Germinal center (tissue), 1 donor: ENCODE measurements around the gene MUCL3.
A peak's percentile ranks its signal among the peaks of the same experiment; 100 is the strongest.
"Not testable (repeated sequence)": the region's sequence is repeated elsewhere in the genome, so short reads cannot be mapped to it uniquely, and the experiment has no call there.

Source experiments
- DNase-seq: peaks from one replicate; pipeline ENCODE4 v3.0.0; 2012; ENCODE audit warnings: mixed read lengths, low spot score

MUCL3 gene

DNA sequence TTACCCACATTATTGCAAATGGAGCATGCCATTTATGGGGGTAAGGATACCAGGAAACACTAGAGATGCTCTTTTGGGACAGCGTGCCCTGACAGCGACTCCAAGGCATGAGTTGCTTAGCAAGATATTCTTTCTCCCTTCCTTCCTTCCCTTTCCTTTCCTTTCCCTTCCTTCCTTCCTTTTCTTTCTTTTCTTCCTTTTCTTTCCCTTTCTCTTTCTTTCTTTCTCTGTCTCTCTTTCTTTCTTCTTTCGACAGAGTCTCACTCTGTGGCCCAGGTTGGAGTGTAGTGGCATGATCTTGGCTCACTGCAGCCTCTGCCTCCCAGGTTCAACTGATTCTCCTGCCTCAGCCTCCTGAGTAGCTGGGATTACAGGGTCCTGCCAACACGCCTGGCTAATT is 3.3 kb downstream of the MUCL3 start:
- DNase-seq, result no peak

DNA sequence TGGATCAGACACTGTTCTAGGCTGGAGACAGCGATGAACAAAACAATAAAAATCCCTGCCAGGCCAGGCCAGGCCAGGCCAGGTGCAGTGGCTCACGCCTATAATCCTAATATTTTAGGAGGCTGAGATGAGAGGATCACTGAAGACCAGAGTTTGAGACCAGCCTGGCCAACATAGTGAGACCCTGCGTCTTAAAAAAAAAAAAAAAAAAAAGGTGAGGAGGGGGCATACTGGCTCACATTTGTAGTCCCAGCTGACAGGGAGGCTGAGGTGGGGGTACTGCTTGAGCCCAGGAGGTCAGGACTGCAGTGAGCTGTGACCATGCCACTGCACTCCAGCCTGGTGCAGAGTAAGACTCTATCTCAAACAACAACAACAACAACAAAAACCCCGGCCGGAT is 4.5 kb downstream of the MUCL3 start:
- DNase-seq, result no peak

DNA sequence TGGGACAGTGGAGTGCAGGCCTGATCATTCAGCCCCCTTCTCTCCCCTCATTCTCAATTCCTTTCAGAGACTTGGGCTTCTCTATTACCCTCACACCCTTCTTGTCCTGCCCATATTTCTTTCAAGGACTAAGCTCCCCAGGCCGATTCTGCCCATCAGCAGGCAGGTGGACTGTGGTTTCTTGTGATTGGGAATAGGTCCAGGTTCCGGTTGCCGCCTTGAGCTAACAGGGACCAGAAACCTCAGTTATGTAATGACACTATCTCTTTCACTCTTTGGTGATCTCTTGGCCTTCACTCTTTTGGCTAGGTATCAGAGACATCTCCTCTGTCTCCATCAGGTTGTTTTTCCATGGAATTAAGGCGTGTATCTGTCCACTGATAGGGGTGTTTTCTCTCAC is 6.5 kb downstream of the MUCL3 start:
- DNase-seq, result no peak

DNA sequence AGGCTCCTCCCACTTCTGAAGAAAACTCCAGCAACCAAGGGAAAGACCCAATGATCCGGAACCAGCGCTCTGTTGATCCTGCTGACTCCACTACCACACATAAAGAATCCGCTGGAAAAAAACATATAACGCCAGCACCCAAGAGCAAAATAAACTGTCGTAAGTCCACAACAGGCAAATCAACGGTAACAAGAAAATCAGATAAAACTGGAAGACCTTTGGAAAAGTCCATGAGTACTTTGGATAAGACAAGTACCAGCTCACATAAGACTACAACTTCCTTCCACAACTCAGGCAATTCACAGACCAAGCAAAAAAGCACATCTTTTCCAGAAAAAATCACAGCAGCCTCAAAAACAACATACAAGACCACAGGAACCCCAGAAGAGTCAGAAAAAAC is 8.0 kb downstream of the MUCL3 start:
- no peak for DNase-seq

DNA sequence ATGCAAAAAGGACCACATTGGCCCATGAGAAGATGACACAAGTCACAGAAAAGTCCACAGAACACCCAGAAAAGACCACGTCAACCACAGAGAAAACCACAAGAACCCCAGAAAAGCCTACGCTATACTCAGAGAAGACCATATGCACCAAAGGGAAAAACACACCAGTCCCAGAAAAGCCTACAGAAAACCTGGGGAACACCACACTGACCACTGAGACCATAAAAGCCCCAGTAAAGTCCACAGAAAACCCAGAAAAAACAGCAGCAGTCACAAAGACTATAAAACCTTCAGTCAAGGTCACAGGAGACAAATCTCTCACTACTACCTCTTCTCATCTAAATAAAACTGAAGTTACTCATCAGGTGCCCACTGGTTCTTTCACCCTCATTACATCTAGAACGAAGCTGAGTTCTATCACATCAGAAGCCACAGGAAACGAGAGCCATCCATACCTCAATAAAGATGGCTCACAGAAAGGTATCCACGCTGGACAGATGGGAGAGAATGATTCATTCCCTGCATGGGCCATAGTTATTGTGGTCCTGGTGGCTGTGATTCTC is 11.2 kb downstream of the MUCL3 start:
- no peak for DNase-seq

DNA sequence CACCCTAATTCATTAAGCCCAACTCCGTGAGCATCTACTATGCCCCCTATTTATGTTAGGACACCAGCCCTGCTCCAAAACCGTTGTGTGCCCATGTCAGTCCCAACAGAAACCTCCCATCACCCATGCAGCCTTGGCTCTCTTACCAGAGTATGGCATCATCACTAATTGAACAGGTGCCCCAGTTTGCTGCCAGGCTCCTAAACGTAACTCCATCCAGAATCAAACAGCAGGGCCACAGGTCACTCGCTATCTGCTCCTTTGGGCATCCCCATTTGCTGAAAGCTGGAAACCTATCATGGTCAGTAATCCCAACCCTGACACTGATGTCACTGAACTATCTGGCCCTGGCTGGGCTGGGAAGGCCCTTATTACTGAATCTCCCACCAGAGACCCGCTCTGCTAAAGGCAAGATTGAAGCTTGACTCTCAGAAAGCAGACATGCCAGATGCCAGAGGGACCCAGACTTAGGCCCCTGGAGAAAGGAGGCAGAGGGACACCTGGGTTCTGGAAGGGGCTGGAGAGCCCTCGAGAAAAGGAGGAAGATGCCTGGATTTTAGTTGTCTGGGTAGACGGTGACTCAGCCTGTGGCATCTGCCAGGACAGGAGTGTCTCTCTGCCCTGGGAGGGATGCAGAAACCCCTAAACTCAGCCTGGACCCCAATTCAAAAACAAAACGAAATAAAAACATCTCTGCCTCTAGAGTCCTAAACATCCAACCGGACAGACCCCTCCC is 14.0 kb downstream of the MUCL3 start:
- no peak for DNase-seq

DNA sequence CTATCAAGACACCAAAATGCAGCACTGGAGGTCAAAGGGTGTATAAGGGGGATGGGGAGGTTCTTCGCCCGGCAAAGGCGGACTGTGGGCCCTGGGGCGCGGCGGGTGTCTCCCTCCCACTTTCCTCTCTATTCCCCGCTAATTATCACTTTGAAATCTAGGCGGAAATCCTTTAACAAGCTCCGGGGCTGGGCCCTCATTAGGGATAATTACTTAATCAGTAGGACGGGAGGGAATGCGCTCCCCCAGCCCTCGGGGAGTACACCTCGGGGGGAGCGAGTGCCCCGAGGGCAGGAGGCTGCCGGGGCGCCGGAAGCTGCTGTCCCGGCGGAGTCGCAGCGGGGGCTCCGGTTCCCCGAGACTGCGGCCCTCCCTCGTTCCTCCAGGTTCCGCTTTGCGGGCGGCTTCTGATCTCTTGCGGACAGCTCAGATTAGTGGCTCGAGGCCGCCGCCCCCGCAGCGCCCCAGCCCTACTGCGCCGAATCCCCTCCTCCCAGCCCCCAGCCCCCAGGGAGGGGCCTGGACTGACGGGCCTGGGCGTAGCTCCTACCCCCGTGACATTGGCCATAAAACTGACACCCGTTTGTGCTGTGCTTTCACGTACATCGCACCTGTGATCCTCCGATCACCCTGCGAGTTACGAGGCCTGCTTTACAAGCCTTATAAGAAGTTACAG is 14.7 kb downstream of the MUCL3 start:
- DNase-seq, result peak; percentile 83

DNA sequence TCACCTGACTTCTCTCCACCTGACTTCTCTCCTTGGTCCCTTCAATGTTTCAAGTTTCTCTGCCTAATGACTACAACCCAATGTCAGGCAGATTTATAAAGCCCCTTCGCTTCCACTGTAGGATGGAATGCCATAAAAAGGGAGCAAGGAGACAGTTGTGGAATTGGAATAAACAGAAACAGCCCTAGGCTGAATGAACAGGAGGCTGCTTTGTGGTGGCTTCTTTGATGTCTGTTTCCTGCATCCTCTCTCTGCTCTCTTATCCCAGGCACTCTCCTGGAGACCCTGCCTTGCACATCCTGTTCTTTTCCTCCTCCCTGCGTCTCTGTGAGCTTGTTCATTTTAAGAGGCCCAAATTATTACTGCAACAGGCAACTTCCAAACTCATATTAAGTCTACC is 16.9 kb downstream of the MUCL3 start:
- no peak for DNase-seq

DNA sequence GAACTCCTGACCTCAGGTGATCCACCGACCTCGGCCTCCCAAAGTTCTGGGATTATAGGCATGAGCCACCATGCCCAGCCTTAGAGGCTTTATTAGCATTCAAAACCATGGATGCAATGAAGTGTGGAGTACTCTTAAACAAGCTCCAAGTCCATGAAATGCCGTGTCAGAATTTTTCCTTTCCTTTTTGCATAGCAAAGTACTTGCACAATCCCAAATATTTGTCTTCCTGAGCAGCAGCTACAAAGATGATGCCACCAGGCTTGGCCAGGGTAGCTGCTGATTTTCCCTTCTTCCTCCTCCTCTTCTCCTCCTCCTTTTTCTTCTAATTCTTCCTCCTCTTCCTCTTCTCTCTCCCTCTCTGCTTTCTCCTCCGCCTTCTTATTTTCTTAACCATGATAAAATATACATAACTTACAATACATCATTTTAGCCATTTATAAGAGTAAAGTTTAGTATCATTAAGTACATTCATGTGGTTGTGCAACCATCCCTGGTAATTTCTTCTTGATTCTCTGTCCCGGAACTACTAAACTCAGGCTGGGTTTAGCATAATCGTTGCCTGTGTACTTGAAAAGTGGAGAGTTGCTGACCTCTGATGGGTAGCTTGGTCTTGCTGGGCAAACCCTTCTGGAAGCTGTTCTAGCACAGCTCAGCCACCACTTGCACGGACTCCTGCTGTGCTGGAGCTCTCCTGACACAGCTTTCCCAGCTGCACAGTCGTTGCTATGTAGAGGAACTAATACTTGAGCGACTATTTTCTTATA is 20.3 kb downstream of the MUCL3 start:
- no peak for DNase-seq

DNA sequence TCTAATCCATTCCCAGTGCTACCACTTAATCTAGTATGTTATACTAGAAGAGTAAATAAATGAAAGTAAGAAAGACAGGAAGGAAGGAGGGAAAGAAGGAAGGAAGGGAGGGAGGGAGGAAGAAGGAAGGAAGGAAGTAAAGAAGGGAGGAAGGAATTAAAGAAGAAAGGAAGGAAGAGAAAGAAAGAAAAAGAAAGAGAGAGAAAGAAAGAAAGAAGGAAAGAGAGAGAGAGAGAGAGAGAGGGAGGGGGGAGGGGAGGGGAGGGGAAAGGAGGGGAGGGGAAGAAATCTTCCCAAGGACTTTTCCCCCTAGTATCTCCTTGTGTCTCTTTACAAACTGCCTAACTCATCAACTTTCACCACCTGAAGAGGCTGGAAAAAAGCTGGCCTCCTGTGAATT is 21.9 kb downstream of the MUCL3 start:
- no peak for DNase-seq

DNA sequence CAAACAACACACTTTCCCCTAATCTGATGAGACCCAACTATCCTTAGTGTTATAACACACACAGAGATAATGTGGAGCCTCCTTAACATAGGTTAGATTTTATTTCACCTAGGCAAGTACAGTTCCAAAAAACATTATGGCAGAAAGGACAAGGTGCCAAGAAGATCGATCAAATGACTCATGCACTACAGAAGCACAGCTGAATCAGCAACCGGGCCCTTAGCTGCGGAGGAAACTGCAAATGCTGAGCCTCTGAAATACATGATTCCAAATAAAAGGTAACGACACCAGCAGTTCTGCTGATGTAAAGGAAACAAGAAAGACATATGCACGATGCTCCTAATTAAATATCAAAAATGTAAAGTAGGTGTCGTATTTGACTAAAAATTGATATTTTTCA is 22.9 kb downstream of the MUCL3 start:
- no peak for DNase-seq

DNA sequence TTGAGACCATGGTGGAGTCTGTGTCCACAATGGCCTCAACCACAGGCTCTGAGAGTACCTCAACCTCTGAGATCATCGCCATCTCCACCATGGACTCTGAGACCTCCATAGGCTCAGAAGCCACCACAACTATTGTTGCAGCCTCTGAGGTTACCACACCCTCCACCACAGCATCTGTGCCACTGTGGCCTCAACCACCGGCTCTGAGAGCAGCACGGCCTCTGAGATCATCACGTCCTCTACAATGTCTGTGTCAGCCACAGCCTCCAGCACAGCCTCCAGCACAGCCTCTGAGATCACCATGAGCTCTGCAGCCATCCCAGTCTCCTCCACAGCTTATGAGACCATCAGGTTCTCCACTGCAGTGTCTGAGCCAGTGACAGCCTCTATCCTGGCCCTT is 23.3 kb downstream of the MUCL3 start:
- DNase-seq, result no peak

DNA sequence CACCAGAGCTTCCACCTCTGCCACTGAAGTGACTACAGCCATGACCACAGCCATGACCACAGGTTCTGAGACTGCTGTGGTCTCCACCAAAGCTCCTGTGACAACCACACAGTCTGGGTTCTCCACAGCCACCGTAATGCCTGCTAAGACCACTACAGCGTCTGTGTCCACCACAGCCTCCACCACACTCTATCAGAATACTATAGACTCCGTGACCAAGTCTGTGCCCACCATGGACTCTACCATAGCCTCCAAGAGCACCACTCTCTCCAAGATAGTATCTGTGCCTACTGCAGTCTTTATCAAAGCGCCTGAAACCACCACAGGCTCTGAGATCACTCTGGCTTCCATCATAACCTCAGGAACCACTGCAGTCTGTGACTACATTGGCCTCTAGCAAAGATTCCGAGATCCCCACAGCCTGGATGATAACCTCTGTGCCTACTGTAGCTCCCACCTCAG is 24.4 kb downstream of the MUCL3 start:
- DNase-seq, result no peak

DNA sequence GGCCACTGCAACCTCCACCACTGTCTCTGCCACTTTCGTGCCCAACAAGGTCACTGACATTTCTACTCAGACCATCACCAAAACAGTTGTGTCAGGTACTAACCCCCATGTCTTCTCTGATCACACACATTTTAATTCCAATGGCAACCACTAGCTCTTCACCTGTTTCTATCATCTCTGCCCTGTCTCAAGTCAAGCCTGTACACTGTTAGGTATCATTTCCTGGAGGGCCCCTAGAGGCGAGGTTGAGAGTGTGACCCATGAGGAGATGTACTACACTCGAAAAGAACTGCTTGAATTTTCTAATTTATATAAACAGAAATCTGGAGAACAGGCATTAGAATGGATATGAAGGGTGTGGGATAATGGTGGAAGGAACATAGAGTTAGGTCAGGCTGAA is 25.4 kb downstream of the MUCL3 start:
- no peak for DNase-seq

DNA sequence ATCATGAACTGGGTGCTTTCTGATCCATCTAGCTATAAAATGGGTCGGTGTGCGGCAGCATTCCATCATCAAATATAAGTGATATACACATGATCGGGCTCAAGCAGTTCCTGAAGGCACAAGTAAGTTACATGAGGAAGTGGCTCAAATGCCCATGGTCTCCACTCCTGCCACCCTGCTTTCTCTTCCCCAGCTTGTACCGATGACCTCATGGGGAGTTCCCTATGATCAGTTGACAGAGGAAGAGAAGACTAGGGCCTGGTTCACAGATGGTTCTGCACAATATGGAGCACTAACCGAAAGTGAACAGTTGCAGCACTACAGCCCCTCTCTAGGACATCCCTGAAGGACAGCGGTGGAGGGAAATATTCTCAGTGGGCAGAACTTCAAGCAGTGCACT is 28.4 kb downstream of the MUCL3 start:
- DNase-seq, result not testable (repeated sequence)

DNA sequence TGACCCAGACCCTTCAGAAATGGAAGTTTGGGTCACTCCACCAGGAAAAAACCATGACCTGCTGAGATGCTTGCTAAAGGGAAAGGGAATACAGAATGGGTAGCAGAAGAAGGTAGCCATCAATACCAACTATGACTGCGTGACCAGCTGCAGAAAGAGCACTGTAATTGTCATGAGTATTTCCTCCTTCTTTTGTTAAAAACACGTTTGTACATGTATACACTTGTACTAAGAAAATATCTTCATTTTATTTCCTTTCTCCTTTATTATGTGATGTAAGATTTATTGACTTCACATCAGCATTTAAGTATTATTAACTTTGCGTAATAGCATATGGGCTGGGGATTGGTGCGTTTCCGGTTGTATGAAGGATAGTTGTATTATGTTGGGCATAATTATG is 30.2 kb downstream of the MUCL3 start:
- no peak for DNase-seq

DNA sequence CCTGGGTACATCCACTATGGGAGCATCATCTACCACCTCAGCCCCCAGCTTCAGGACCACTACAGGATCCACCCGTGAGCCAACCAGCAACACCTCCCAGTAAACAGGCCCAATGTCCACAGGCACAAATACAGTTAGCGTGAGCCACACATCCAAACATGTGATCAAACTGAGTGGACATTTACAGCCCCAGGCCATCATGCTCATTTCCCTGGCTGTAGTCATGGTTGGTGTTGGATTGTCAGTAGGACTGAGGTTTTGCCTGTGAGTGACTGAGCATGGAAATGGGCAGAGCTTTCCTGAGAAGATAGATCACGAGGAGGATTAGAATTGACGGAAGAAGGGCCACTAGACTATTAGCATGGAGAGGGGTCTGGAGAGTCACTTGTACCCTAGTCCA is 32.0 kb downstream of the MUCL3 start:
- DNase-seq, result no peak

DNA sequence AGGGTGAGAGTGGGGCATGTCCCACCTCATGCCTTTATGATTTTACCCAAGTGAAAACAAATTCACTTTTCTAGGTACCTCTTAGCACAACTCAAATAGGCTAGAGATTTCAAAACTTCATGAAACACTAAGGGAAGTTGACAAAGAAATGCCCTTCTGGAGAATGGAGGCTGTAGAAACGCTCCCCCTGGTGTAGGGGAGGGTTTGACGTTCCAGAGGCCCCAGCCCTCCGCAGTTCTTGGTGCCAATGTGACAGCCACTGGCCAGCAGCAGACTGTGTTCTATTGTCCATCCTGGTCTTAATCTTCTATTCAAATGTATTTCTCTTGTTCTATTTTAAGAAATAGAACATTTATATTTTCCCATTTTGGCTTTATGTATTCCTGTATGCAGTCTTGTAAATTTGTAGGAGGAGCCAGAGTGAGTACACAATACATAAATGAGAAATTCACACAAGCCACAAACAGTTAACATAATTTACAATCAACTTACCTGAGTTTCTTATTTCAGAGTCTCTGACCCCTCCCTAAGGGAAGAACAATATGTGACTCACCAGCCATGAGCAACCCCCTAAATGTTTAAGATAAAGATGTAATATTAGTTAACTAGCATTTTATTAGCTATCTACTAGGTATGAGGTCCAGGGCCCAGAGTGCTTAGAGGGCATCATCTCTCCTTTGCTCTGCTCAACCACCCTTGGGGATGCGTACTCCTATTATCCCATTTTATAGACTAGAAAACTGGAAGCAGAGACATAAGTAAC is 33.9 kb downstream of the MUCL3 start:
- no peak for DNase-seq

DNA sequence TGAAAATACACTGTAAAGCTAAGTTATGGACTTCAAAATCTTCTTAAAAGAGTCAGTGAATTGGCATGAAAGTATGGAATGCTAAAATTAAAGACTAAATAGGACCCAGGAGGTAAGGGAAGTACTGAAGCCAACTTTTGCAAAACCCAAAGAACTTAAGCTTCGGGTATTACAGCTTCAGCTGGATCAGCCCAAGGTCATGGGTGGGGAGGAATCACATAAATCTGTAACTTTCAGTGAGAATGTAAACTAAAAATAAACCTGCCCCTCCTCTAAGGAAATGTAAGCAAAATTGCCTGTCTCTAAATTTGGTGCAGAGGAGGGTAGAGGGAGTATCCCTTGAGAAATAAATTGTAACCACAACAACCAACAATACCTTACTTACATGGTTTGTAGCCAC is 38.4 kb downstream of the MUCL3 start:
- DNase-seq, result no peak

DNA sequence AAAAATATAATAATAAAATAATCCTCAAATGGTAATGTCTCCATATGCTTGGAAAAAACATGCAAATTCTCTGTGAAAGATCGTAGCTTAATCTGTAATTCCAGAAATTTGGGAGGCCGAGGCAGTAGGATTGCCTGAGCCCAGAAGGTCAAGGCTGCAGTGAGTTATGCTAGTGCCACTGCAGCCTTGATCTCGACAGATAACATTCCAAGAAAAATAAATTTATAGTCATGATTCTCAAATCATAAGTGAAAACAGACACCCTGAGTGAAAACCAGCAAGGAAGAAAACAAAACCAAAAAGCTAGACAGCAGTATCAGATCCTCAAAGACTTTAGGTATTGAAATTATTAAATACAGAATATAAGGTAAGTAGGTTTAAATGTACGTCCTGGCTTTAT is 38.9 kb downstream of the MUCL3 start:
- no peak for DNase-seq

DNA sequence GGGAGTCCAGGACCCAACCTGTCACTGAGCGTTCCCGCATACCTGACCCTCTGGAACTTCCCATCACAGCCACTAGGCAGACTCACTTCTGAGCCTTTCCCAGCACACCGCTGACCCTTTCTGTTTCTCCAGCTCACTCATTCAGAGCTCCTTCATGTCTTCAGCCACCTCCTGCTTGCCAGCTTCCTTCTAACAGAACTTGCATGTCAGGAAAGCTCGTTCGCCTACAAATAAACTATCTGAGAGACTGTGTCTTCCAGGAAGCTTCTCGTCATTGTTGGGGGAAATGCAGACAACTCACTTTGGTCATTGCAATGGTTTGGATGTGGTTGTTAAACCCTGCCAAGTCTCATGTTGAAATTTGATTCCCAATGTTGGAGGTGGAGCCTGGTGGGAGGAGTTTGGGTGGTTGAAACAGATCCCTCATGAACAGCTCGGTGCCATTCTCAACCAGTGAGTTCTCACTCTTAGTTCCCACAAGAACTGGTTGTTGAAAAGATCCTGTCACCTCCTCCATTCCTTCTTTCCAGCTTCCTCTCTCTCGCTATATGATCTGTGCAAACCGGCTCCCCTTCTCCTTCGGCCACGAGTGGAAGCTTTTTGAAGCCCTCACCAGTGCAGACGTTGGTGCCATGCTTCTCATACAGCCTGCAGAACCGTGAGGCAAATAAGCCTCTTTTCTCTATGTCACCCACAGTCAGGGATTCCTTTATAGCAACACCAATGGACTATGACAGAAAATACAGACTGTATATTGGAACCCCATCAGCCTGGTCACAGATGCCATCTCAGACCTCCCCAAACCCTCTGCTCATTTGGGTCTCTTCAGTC is 41.4 kb downstream of the MUCL3 start:
- DNase-seq, result no peak
